Measurements from ENCODE around the gene SPAG17. TPM values are rescaled to one million over a fixed set of nuclear protein-coding genes. Genes with fewer than 3 reads are reported as not detected.

Gene SPAG17
- total RNA-seq, 1 experiment from 2014 or later, result not detected

DNA sequence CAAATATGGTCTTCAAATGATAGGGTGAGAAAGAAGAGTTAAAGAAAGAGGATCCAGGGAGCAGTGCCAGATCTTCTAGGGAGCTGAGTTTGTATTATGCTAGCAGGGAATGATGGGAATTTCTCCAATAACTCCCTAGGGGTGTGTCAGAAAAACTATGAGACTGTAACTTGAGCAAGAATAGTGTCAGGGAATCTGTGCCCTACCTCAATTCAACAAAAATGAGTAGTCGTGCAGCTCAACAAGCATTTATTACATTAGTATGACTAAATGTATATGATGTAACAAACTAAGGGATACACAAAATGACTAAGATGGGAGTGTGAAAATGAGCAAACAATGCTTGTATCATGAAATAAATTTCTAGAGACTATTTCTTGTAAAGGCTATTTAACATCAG lies 24.2 kb downstream of the SPAG17 start:
- intact Hi-C loops (cut with micrococcal nuclease), result no loop called here
- Histone ChIP-seq H3K27me3 (ENCODE audit: insufficient read depth, low read length) (peaks cover 14% of the 10 kb centered on the region), H3K9me3 (ENCODE audit: control insufficient read depth in 1 of 2, insufficient read depth in 1 of 2, low read depth in 1 of 2, low read length in 2 of 2) (no peaks in the 10 kb centered on the region), H3K9me2 (ENCODE audit: insufficient read depth) (no peaks in the 10 kb centered on the region), H3K27ac (ENCODE audit: low read depth, low read length) (no peak overlapping the region), H3K36me3 (ENCODE audit: control insufficient read depth in 1 of 2, insufficient read depth in 2 of 2, low read length in 2 of 2) (no peaks in the 10 kb centered on the region), H3K4me2 (ENCODE audit: low read length) (no peak overlapping the region), H3K4me3 (replicated peaks in 1 of 2; ENCODE audit: low read depth in 1 of 2, low read length in 2 of 2) (no peak overlapping the region), H3K4me1 (ENCODE audit: control insufficient read depth in 1 of 2, insufficient read depth in 2 of 2, low read length in 2 of 2) (no peaks in the 10 kb centered on the region), H3K79me2 (ENCODE audit: insufficient read depth, low read length) (no peaks in the 10 kb centered on the region), H2AFZ (ENCODE audit: low read depth, low read length, poor library complexity, severe bottlenecking) (no peak overlapping the region), H3K9ac (ENCODE audit: low read length) (no peak overlapping the region), H4K20me1 (ENCODE audit: insufficient read depth) (no peaks in the 10 kb centered on the region)
- ChIA-PET CTCF (no interaction called here), RAD21 (ENCODE audit: low non-redundant PET in 1 of 2, low total read pairs in 2 of 2, uncharacterized antibody in 2 of 2, unreplicated experiment in 2 of 2) (no interaction called here), POLR2A (no interaction called here)
- no TSS peak for BruUV-seq (replicated peaks)
- DNase-seq (ENCODE audit: low read depth, low spot score) (no peak), ATAC-seq (no peak)
- TF ChIP-seq CEBPB (IDR thresholded peaks at IDR 0.05; ENCODE audit: low read depth), result no peak
- no peak for TF ChIP-seq ZFX (IDR thresholded peaks at IDR 0.05)
- no peak for TF ChIP-seq JUND (IDR thresholded peaks at IDR 0.05)
- TF ChIP-seq, protein P1, sequence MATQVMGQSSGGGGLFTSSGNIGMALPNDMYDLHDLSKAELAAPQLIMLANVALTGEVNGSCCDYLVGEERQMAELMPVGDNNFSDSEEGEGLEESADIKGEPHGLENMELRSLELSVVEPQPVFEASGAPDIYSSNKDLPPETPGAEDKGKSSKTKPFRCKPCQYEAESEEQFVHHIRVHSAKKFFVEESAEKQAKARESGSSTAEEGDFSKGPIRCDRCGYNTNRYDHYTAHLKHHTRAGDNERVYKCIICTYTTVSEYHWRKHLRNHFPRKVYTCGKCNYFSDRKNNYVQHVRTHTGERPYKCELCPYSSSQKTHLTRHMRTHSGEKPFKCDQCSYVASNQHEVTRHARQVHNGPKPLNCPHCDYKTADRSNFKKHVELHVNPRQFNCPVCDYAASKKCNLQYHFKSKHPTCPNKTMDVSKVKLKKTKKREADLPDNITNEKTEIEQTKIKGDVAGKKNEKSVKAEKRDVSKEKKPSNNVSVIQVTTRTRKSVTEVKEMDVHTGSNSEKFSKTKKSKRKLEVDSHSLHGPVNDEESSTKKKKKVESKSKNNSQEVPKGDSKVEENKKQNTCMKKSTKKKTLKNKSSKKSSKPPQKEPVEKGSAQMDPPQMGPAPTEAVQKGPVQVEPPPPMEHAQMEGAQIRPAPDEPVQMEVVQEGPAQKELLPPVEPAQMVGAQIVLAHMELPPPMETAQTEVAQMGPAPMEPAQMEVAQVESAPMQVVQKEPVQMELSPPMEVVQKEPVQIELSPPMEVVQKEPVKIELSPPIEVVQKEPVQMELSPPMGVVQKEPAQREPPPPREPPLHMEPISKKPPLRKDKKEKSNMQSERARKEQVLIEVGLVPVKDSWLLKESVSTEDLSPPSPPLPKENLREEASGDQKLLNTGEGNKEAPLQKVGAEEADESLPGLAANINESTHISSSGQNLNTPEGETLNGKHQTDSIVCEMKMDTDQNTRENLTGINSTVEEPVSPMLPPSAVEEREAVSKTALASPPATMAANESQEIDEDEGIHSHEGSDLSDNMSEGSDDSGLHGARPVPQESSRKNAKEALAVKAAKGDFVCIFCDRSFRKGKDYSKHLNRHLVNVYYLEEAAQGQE (IDR thresholded peaks at IDR 0.05; ENCODE audit: low read depth), result no peak
- TF ChIP-seq EGR1 (IDR thresholded peaks at IDR 0.05; ENCODE audit: low read depth), result no peak
- TF ChIP-seq POLR2AphosphoS5 (IDR thresholded peaks at IDR 0.05; ENCODE audit: low read depth, low read length), result no peak
- no peak for TF ChIP-seq SIN3A (IDR thresholded peaks at IDR 0.05; ENCODE audit: low read depth)
- TF ChIP-seq YY1 (IDR thresholded peaks at IDR 0.05; ENCODE audit: extremely low read depth, insufficient replicate concordance, low read depth, low read length), result no peak
- TF ChIP-seq, protein P2, sequence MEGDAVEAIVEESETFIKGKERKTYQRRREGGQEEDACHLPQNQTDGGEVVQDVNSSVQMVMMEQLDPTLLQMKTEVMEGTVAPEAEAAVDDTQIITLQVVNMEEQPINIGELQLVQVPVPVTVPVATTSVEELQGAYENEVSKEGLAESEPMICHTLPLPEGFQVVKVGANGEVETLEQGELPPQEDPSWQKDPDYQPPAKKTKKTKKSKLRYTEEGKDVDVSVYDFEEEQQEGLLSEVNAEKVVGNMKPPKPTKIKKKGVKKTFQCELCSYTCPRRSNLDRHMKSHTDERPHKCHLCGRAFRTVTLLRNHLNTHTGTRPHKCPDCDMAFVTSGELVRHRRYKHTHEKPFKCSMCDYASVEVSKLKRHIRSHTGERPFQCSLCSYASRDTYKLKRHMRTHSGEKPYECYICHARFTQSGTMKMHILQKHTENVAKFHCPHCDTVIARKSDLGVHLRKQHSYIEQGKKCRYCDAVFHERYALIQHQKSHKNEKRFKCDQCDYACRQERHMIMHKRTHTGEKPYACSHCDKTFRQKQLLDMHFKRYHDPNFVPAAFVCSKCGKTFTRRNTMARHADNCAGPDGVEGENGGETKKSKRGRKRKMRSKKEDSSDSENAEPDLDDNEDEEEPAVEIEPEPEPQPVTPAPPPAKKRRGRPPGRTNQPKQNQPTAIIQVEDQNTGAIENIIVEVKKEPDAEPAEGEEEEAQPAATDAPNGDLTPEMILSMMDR (IDR thresholded peaks at IDR 0.05 in 2 of 3, conservative IDR thresholded peaks at IDR 0.05 in 1 of 3; ENCODE audit: borderline replicate concordance in 1 of 3, insufficient read depth in 1 of 3, low read depth in 2 of 3, low read length in 2 of 3), result no peak
- no peak for TF ChIP-seq FOSL1 (IDR thresholded peaks at IDR 0.05; ENCODE audit: low read depth)
- TF ChIP-seq TCF7L2 (IDR thresholded peaks at IDR 0.05; ENCODE audit: borderline replicate concordance, extremely low read depth, insufficient read depth, insufficient read length), result no peak
- no peak for TF ChIP-seq ZNF274 (IDR thresholded peaks at IDR 0.05; ENCODE audit: low read depth, low read length)
- TF ChIP-seq ELF1 (IDR thresholded peaks at IDR 0.05; ENCODE audit: borderline replicate concordance, low read depth), result no peak
- TF ChIP-seq SP1 (IDR thresholded peaks at IDR 0.05; ENCODE audit: low read depth), result no peak
- no peak for TF ChIP-seq SRF (IDR thresholded peaks at IDR 0.05; ENCODE audit: low read depth)
- TF ChIP-seq, protein P3, sequence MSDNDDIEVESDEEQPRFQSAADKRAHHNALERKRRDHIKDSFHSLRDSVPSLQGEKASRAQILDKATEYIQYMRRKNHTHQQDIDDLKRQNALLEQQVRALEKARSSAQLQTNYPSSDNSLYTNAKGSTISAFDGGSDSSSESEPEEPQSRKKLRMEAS (IDR thresholded peaks at IDR 0.05), result no peak

Data from HCT116 (cell line).